ENCODE data around the gene KCNK5. TPM values are rescaled to one million over a fixed set of nuclear protein-coding genes. Genes with fewer than 3 reads are reported as not detected.

KCNK5 gene
- total RNA-seq, 4 donors from 2014 or later = 16.7 to 20.0 (median 18.4) TPM

GRCh38 chr6:39207416-39208222 lies 21.7 kb downstream of the KCNK5 start:
- WGBS, 2 donors = 83 to 88% methylated on average over 5 to 8 of the region's 8 CpGs
- Histone ChIP-seq H3K4me1 (peaks cover 0 to 90% (median 36%) of the 10 kb centered on the region in 4 donors), H3K36me3 (no peaks in the 10 kb centered on the region), H3K4me3 (no peak overlapping the region), H3K27ac (peak overlapping the region in 3 of 4 donors; percentile 39 to 68 (median 54)), H3K9me3 (no peaks in the 10 kb centered on the region), H3K27me3 (no peaks in the 10 kb centered on the region)
- TF ChIP-seq CTCF (IDR thresholded peaks at IDR 0.05) (no peak), EP300 (IDR thresholded peaks at IDR 0.05) (no peak), POLR2A (IDR thresholded peaks at IDR 0.05) (no peak)
- no peak for DNase-seq (ENCODE audit: low spot score in 2 of 2)

DNA sequence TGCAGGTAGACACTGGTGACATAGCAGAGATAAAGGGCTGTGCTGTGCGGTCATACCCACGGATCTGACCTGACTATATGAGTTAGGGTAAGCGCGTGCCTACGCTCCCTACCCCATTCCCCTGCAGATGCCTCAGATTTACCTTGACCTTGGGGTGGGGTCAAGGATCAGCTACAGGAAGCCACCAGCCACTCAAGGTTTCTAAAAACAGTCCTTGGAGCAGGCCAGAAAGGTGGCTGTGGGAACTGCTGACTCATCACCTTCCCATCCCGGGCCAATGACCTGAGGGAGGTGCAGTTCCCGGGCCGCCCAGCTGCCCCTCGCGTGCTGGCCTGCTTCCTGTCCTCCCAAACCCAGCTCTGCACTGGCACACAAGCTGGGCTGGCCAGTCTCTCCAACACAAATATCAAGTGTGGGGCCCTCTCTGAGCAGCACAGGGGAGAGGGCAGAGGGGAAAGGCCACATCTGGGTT lies 23.0 kb downstream of the KCNK5 start:
- Histone ChIP-seq H3K9me3 (no peaks in the 10 kb centered on the region), H3K4me1 (peaks cover 0 to 82% (median 36%) of the 10 kb centered on the region in 4 donors), H3K27ac (peak overlapping the region in 1 of 4 donors; percentile 41), H3K36me3 (no peaks in the 10 kb centered on the region), H3K27me3 (no peaks in the 10 kb centered on the region), H3K4me3 (no peak overlapping the region)
- WGBS, 2 donors = 76 to 77% methylated on average over 6 to 10 of the region's 10 CpGs
- TF ChIP-seq EP300 (IDR thresholded peaks at IDR 0.05) (no peak), CTCF (IDR thresholded peaks at IDR 0.05) (no peak), POLR2A (IDR thresholded peaks at IDR 0.05) (no peak)
- DNase-seq (ENCODE audit: low spot score in 2 of 2) = no peak

GRCh38 chr6:39204646-39205244 lies 24.5 kb downstream of the KCNK5 start:
- 73 to 78% methylated on average over 5 to 6 of the region's 8 CpGs for WGBS, 2 donors

DNA sequence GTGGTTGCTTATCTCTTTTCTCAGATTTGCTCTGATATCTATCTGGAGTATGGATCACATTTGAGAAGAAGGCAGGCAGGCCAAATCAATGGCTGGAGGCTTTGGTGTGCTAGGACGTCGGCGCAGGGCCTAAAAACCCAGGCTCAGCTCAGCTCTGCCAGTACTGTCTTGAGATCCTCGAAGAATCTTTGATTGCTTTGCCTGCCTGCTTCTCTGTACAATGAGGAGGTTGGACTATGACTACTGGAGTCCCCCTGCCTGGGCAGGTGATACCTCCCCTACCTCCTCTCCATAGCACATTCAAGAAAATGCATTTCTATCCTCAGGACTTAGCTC lies 25.1 kb downstream of the KCNK5 start:
- 75 to 87% methylated on average over 4 of the region's 4 CpGs for WGBS, 2 donors
- TF ChIP-seq EP300 (IDR thresholded peaks at IDR 0.05) (no peak), CTCF (IDR thresholded peaks at IDR 0.05) (no peak), POLR2A (IDR thresholded peaks at IDR 0.05) (no peak)

More at GRCh38 chr6:39204646-39205244, 24.5 kb downstream of the KCNK5 start:
- H3K4me1 ChIP-seq = peaks cover 0 to 78% (median 29%) of the 10 kb centered on the region in 4 donors
- H3K27me3 ChIP-seq = no peaks in the 10 kb centered on the region
- H3K4me3 ChIP-seq = no peak overlapping the region
- TF ChIP-seq POLR2A (IDR thresholded peaks at IDR 0.05) (no peak), CTCF (IDR thresholded peaks at IDR 0.05) (no peak), EP300 (IDR thresholded peaks at IDR 0.05) (no peak)
- H3K9me3 ChIP-seq = no peaks in the 10 kb centered on the region
- peak overlapping the region in 3 of 4 donors; percentile 40 to 52 (median 41) for H3K27ac ChIP-seq
- no peaks in the 10 kb centered on the region for H3K36me3 ChIP-seq
- no peak for DNase-seq (ENCODE audit: low spot score in 2 of 2)

More for the DNA sequence above, 25.1 kb downstream of the KCNK5 start:
- Histone ChIP-seq H3K4me3 (no peak overlapping the region), H3K27ac (peak overlapping the region in 3 of 4 donors; percentile 36 to 52 (median 48)), H3K4me1 (peaks cover 0 to 76% (median 26%) of the 10 kb centered on the region in 4 donors), H3K36me3 (no peaks in the 10 kb centered on the region), H3K27me3 (no peaks in the 10 kb centered on the region), H3K9me3 (no peaks in the 10 kb centered on the region)
- no peak for DNase-seq (ENCODE audit: low spot score in 2 of 2)

Data from tibial nerve (tissue), 4 donors.